ENCODE results near the gene ASMTL.
A peak's percentile ranks its signal among the peaks of the same experiment; 100 is the strongest.

ASMTL gene

DNA sequence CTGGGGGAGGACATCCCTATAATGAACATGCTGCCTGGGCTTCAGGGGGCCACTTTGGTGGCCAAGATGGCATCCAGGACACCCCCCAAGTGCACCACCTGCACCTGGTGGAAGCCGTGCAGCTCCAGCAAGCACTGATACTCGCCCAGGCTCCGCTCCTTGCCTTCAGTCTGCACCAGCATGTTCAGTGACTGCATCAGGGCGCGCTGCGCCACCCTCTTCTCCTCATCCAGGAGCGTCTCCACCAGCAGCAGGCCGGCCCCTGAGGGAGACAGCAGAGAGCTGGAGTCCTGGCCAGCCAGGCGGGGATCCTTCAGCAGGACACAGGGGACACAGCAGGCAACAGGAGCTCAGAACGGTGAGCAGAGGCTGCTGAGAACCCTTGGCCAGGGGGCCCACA is 49.5 kb downstream of the ASMTL start:
- DNase-seq (ENCODE audit: low spot score): no peak

DNA sequence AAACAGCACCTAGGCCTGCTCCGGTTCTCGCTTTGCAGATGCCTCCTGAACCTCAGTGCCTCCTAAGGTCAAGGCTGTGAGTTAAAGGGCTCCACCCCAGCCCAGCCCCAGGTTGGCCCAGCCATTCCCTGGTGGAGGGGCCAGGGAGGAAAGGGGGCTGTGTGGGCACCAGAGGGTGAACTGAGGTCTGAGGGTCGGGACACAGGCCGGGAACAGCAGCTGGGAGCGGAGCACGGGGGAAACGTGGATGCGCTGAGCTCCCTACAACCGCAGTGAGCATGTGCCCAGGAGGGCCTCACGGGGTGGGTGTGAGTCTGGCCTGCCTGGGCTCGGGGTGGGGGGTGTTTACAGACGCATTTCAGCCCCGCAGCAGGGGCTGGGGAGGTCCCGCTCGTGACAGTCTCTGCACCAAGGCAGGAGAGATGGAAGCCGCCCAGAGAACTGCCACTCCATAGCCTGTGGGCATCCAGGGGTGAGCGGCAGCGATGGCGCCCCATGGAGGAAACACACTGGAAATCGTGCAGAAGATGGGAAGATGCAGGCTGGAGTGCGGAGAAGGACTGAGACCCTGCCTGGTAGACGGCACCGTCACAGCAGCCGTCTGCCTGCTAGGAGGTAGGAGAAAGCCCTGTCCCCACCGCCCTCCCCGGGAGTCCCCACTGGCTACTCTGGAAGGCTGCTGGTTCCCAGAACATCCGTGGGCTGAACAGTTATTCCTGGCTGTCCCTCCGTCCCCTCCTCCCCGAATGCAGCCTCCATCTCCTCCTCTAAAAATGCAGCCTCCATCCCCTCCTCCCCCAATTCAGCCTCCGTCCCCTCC is 50.9 kb downstream of the ASMTL start:
- DNase-seq (ENCODE audit: low spot score): no peak

DNA sequence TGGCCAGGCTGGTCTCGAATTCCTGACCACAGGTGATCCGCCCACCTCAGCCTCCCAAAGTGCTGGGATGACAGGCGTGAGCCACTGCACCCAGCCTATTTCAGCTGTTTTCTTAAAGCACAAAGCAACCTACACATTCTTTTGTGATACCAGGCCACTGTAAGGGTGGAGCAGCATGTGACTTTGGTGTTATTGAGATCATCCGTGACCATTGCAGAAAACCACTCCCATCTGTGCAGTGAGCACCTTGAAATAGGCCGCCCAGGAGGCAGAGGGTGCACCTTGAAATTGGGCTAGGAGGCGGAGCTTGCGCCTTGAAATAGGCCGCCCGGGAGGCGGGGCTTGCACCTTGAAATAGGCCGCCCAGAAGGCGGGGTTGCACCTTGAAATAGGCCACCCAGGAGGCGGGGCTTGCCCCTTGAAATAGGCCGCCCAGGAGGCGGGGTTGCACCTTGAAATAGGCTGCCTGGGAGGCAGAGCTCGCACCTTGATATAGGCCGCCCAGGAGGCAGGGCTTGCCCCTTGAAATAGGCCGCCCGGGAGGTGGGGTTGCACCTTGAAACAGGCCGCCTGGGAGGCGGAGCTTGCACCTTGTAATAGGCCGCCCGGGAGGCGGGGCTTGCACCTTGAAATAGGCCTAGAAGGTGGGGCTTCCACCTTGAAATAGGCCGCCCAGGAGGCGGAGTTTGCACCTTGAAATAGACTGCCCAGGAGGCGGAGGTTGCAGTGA is 51.8 kb downstream of the ASMTL start:
- no peak for DNase-seq (ENCODE audit: low spot score)

DNA sequence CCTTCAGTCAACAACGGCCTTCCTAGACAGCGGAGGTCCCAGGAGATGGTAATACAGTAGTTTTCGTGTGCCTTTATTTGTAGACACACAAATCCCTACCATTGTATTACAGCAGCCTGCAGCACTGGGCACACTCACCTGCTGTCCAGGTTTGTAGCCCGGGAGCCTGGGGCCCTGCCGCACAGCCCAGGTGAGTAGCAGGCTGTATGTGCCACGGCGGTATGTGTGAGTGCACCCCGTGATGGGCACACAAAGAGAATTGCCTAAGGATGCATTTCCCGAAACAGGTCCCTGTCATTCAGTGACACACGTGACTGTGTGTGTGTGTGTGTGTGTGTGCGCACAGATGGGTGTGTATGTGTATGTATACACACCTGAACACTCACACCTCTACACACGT is 52.7 kb downstream of the ASMTL start:
- DNase-seq (ENCODE audit: low spot score): no peak

DNA sequence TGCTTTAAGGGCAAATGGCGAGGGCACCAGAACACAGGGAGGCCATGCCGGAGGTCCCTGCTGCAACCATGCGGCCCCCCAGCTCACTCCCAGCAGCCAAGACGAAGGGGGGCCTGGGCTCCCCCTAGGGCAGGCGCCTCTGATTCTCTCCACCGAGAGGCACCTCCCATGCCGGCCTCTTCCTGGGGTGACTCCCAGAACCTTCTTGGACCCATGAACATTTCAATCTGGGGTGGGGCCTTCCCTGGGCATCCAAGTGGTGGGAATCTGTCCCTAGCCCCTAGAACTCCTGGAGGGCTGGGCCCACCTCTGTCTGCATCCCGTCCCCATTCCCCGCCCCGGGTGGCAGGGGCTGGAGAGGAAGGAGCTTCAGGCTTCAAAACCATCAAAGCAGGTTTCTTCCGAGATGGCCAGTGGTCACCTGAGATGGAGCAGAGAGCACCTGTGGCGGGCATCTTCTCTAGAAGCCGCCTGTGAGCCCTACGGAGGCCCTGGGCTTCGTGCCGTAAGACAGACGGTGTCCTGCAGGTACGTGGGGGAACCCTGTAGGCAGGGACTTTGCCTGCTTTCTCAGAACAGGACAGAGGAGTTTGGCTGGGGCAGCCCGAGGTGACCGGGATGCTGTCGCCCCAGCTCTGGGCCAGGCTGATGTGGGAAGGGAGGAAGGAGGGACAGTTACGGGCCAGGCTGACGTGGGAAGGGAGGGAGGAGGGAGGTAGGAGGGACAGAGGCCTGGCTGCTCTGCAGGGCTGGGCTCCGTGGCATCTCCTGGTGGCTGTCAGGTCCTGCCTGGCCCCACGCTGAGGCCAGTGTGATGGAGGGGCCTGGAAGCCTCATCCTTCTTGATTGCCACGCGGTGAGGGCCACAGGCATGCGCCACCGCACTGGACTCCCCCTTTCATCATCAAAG is 54.0 kb downstream of the ASMTL start:
- no peak for DNase-seq (ENCODE audit: low spot score)

DNA sequence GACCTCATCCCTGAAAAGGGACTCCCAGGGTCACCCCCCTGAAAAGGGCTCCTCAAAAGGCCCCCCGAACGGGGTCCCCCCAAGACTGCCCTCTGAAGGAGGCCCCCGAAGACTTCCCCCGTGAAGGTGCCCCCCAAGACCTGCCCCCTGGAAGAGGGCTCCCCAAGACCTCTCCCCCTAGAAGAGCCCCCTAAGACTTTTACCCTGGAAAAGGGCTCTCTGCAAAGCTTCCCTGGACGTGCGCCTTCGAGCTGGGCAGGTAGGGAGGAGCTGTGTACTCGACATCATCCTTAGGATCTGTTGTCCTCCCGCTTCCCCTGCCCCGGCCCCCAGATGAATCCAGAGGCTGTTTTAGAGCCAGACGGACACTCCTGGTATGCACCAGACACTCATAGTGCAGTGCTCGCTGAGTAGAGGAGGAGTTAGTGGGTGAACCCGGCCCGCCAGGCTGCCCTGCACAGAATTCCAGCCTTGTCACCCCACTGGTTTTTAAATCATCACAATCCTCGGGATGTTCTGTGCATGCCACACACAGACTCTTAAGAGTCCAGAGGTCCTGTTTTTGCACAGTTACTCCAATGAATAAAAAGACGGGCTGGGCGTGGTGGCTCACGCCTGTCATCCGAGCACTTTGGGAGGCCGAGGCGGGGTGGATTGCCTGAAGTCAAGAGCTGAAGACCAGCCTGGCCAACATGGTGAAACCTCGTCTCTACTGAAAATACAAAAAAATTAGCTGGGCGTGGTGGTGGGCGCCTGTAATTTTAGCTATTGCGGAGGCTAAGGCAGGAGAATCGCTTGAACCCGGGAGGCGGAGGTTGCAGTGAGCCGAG is 55.1 kb downstream of the ASMTL start:
- no peak for DNase-seq (ENCODE audit: low spot score)

DNA sequence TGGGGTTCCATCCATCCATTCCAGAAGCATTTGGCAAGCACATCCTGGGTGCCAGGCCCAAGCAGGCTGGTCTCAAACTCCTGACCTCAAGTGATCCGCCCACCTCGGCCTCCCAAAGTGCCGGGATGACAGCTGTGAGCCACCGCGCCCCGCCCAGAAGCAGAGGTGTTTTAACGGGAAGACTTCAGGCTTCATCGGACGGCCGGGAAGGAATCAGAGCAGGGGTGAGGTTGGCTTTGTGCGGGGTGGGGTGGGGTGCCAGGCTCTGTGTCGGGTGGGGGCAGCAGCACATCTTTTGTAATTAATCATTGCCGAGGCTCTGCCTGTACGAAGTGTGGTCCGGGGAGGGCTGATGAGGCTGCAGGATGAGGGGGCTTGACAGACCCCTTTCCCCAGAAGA is 55.7 kb downstream of the ASMTL start:
- no peak for DNase-seq (ENCODE audit: low spot score)

DNA sequence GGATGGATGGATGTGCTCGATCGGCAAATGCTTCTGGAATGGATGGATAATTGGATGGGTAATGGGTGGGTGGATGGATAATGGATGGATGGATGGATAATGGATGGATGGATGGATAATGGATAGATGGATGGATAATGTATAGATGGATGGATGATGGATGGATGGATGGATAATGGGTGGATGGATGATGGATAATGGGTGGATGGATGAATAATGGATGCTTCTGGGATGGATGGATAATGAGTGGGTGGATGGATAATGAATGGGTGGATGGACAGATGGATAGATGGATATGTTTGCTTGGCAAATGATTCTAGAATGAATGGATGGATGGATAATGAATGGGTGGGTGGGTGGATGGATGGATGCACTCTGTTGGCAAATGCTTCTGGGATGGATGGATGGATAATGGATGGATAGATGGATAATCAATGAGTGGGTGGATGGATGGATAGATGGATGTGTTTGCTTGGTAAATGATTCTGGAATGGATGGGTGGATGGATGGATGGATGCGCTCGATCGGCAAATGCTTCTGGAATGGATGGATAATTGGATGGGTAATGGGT is 57.0 kb downstream of the ASMTL start:
- no peak for DNase-seq (ENCODE audit: low spot score)

DNA sequence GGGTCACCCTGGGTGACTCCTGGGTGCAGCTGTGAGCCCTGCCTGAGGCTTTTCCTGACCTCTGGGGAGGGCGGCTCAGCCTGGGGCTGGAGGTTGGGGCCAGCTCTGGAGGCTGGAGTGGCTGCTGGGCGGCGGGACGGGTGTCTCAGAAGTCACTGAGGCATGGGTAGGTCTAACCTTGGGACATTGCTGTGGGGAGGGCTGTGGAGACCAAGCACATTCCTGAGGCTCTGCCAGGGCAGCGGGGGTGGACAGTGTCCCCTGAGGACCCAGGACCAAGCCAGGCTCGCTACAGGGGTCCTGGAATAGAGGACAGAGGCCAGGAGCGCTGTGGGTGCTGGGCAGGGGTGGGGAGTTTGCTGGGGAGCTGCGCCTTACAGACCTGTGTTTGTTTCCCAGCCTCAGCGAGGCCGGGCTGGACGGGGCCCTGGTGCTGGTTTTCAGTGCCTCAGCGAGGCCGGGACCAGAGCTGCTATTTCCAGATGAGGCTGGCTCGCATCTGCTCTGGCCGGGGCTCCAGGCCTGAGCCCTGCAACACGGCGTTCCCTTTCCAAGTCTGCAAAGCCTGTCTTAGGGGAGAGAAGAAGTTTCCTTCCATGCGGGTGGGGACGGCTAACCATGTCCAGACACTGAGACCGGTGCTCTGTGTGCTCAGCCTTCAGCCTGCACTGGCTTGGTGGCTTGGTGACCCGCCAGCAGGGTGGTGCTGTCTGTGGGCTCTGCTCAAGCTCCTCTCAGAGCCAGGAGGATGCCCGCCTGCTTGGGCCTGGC is 57.8 kb downstream of the ASMTL start:
- DNase-seq (ENCODE audit: low spot score): no peak

DNA sequence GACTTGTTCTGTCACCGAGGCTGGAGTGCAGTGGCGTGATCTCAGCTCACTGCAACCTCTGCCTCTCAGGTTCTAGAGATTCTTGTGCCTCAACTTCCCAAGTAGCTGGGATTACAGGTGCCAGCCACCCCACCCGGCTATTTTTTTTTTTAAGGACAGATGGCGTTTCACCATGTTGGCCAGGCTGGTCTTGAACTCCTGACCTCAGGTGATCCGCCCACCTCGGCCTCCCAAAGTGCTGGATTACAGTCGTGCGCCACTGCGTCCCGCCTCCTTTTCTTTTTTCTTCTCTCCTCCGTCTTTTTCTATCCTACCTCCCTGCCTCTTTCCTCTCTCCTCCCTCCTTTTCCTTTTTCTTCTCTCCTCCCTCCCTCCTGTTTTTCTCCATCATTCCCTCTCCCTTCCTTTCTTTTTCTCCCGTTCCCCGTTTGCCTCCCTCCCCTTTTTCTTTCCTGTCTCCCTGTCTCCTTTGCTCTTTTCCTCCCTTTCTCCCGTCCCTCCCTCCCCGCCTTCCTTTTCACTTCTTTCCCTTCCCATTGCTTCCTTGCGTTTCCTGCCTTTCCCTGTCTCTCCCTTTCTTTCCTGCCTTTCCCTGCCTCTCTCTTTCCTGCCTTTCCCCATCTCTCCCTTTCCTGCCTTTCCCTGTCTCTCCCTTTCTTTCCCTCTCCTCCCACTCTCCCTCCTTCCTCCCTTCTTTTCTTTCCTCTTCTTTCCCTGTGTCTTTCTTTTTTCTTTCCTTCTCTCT is 58.7 kb downstream of the ASMTL start:
- DNase-seq (ENCODE audit: low spot score): no peak

DNA sequence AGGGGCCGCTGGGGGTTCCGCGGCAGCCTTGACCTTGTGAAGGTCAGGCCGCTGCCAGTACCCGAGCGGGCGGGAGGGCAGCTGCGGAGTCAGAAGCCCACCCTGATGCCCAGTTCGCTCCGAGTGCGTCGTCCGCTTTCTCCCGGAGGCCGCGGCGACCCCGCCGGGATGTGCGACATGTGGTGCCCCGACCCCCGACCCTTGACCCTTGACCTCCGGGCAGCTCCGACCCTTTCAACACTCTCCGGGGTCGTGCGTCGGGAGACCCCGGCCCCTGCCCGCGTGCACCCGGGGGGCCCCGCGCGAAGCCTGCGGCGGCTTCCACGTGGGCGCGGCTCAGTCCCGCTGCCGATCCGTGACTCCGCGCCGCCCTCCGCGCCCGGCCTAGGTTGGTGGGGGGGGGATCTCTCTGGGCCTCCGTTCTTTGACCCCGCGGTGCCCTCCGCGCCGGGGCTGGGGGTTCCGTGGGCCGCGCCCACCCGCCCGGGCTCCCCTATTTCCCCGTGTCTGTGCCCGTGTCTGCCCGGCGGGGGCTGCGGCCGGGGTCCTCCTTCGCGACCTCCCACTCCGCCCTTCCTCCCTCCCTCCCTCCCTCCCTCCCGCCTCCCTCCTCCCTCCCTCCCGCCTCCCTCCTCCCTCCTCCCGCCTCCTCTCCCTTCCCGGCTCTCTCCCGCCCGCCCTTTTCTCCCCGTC is 60.2 kb downstream of the ASMTL start:
- no peak for DNase-seq (ENCODE audit: low spot score)

DNA sequence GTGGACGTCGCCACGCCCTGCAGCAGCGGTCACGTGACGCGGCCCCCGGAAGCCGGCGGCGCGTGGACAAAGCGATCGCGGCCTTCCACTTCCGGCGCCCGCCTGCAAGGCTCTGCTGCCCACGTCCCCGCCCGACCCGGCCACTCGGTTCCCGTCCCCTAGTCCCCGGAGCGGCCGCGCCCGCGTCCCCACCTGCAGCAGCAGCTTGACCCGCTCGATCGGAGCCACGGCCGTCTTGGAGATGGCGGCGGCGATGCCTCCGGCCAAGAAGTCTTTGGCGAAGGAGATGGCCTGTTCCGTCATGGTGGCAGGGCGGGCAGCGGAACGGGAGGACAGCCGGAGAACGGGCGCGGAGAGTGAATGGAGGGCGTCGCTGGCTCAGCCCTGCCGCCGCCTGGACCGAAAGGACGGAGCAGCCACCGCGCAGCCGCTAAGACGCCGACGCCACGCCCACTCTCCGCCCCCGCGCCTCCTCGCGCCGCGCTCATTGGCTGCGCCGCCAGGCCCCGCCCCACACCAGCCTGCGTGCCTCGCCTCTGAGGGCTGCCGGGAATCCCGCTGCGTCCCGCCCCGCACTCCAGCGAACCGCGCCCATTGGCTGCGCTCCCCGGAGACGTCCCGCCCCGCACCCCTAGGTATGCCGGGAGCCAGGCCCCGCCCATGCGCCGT is 60.9 kb downstream of the ASMTL start, which contains the start of gene SLC25A6:
Gene SLC25A6 (minus strand): TSS at position 407 of the 669 bp plus-strand sequence. CDS start 104 bp downstream, at position 303.
- DNase-seq (ENCODE audit: low spot score): peak; percentile 99

DNA sequence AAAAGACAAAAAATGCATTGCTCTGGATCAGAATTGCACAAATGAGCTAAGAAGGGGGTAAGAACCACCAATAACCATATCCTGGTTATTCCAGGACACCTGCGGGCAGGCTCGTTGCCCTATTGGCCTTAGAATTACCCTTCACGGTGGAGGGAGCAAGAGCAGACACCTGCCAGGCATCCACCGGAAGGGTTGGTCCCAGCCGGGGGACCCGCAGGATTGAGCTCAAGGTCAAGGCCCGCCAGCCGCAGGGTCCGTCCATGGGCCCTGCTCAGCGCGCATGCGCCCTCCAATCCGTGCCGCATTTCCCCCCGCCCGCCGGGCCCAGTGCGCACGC is 61.4 kb downstream of the ASMTL start:
- no peak for DNase-seq (ENCODE audit: low spot score)

DNA sequence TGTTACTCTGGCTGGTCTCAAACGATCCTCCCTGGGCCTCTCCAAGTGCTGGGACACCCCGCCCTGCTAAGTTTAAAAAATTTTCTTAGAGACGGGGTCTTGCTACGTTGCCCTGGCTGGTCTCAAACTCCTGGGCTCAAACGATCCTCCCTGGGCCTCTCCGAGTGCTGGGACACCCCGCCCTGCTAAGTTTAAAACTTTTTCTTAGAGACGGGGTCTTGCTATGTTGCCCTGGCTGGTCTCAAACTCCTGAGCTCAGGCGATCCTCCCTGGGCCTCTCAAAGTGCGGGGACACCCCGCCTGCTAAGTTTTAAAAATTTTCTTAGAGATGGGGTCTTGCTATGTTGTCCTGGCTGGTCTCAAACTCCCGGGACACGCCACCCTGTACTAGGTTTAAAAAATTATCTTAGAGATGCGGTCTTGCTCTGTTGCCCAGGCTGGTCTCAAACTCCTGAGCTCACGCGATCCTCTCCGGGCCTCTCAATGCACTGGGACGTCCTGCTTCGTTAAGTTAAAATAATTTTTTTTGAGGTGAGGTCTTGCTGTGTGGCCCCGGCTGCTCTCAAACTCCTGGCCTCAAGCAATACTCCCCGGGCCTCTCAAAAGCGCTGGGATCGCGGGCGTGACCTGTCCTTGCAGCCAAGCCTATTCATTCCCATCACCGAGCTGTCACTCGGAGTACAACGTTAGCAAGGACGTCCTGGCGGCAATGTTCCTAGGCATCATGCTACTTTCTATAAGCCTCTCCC is 61.9 kb downstream of the ASMTL start:
- DNase-seq (ENCODE audit: low spot score): no peak

DNA sequence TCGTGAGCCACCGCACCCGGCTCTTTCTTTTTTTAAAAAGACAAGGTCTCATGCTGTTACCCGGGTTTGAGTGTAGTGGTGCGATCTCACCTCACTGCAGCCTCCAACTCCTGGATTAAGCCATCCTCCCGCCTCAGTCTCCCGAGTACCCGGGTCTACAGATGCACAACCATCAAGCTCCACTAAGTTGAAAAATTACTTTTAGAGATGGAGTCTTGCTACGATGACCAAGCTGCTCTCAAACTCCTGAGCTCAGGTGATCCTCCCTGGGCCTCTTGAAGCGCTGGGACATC is 62.8 kb downstream of the ASMTL start:
- no peak for DNase-seq (ENCODE audit: low spot score)

DNA sequence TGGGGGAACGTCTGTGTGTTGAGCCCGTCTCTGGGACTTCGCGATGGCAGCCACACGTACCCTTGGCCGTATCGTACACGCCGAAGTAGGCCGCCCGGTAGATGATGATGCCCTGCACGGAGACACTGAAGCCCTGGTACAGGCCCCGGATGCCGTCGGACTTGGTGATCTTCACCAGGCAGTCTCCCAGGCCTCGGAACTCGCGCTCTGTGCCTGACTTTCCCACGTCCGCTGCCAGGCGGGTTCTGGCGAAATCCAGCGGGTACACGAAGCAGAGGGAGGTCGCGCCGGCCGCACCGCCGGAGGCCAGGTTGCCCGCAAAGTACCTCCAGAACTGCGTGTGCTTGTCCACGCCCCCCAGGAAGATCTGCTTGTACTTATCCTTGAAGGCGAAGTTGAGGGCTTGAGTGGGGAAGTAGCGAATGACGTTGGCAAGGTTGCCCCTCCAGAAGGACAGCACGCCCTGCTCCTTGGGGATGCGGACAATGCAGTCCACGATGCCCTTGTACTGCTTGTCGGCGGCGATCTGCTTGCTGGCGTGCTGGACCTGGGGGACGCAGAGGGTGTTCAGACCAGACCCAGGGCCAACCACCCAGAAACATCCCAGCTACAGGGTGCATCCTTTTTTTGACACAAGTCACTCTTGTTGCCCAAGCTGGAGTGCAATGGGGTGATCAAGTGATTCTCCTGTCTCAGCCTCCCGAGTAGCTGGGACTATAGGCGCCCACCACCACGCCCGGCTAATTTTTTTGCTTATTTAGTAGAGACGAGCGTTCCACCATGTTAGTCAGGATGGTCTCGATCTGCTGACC is 63.3 kb downstream of the ASMTL start:
- no peak for DNase-seq (ENCODE audit: low spot score)

DNA sequence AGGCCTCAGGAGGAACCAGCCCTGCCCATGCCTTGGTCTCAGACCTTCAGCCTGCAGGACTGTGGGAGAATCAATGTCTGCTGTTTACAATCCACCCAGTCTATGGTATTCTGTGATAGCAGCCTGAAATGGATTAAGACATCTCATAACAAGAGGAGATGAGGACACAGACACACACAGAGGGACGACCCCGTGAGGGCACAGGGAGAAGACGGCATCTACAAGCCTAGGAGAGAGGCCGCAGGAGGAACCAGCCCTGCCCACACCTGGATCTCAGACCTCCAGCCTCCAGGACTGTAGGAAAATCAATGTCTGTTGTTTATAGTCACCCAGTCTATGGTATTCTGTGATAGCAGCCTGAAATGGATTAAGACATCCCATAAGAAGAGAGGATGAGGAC is 64.1 kb downstream of the ASMTL start:
- no peak for DNase-seq (ENCODE audit: low spot score)
